K562 (cell line): ENCODE data around the gene ATP2A2. TPM values are rescaled to one million over a fixed set of nuclear protein-coding genes. Genes with fewer than 3 reads are reported as not detected.
"Not testable (repeated sequence)": the region's sequence is repeated elsewhere in the genome, so short reads cannot be mapped to it uniquely, and the experiment has no call there.

ENCODE experiments used
- ATAC-seq: fragments of 200-7000 bp; cut with Tn5 transposase; 3 replicates; pipeline ENCODE4 v1.9.1; 2020; ENCODE audit warnings: moderate library complexity
- BruUV-seq: library from RNA; stranded (reverse); fragments of 400-500 nt; replicated peaks from 2 replicates; lab custom pipeline; 2021; lab: Mats Ljungman, UMichigan
- CTCF ChIA-PET: fragments of 300-600 bp; formaldehyde crosslinking; extraction: SDS; loops from one replicate; lab custom pipeline; 2021; ENCODE audit warnings: low intra/inter-chr PET ratio; lab: Yijun Ruan, JAX
- POLR2A ChIA-PET: fragments of 300-600, 350-650 bp; sonication (Branson Sonifier 250); formaldehyde crosslinking; extraction: SDS; loops from one replicate; lab custom pipeline; 2021; ENCODE audit warnings: antibody characterized with exemption, inconsistent platforms; lab: Yijun Ruan, JAX
- DNase-seq, 4 experiments: peaks; one replicate each; pipeline versions ENCODE4 v3.0.0 to v3.0.0-alpha.2; 2011 to 2018; ENCODE audit warnings: low spot score in 3 of 4, mixed read lengths in 3 of 4; ENCODE audit errors: extremely low read depth in 1 of 4
- FAIRE-seq: peaks from 2 replicates; lab custom pipeline; 2011; peaks lifted over from hg19 to GRCh38; lab: Jason Lieb, UNC
- H2AFZ ChIP-seq: 2 replicates; pipeline ENCODE4 v1.6.0; 2011; ENCODE audit warnings: low read depth, low read length, control low read depth, inconsistent platforms
- H3K27ac ChIP-seq: fragments of 200-600 bp; 3 replicates; pipeline ENCODE4 v1.8.0; 2011; ENCODE audit warnings: low read depth, mild to moderate bottlenecking, control low read depth, inconsistent platforms, low read length, moderate library complexity, mixed read lengths; ENCODE audit errors: extremely low read depth
- H3K27me3 ChIP-seq, 2 experiments: fragments of 300-600 bp in 1 of 2; 2 replicates in 1 of 2; 3 replicates in 1 of 2; pipeline versions ENCODE4 v1.6.0 to v1.8.0; 2011; ENCODE audit warnings: inconsistent platforms in 2 of 2, low read length in 2 of 2, mild to moderate bottlenecking in 1 of 2, mixed read lengths in 1 of 2, moderate library complexity in 1 of 2; ENCODE audit not compliant: control insufficient read depth in 2 of 2, insufficient read depth in 2 of 2
- H3K36me3 ChIP-seq: fragments of 300-600 bp; 3 replicates; pipeline ENCODE4 v1.8.0; 2011; ENCODE audit warnings: mild to moderate bottlenecking, low read length, inconsistent platforms; ENCODE audit not compliant: control insufficient read depth, insufficient read depth
- H3K4me1 ChIP-seq, 2 experiments: fragments of 200-600 bp in 1 of 2; replicated peaks in 1 of 2; 2 replicates in 1 of 2; 3 replicates in 1 of 2; pipeline versions ENCODE4 v1.5.1 to v1.8.0; 2011; ENCODE audit warnings: inconsistent platforms in 2 of 2, low read length in 2 of 2, mild to moderate bottlenecking in 1 of 2, mixed read lengths in 1 of 2, moderate library complexity in 1 of 2; ENCODE audit not compliant: control insufficient read depth in 2 of 2, insufficient read depth in 2 of 2
- H3K4me2 ChIP-seq: 2 replicates; pipeline ENCODE4 v1.6.1; 2011; ENCODE audit warnings: low read length, control low read depth, inconsistent platforms, mixed read lengths; ENCODE audit not compliant: insufficient read depth
- H3K4me3 ChIP-seq: fragments of 200-600 bp; sonication (generic), shearing (Covaris generic); 2 replicates; pipeline ENCODE4 v1.5.1; 2016; ENCODE audit warnings: control low read depth, inconsistent platforms
- H3K79me2 ChIP-seq: fragments of 200-600 bp; 3 replicates; pipeline ENCODE4 v1.8.0; 2011; ENCODE audit warnings: low read length, inconsistent platforms; ENCODE audit not compliant: control insufficient read depth, insufficient read depth
- H3K9ac ChIP-seq, 2 experiments: 2 replicates each; pipeline versions ENCODE4 v1.6.0 to v1.6.1; 2011; ENCODE audit warnings: low read depth in 2 of 2, low read length in 2 of 2, control low read depth in 1 of 2, inconsistent platforms in 1 of 2, mild to moderate bottlenecking in 1 of 2, mixed read lengths in 1 of 2; ENCODE audit not compliant: insufficient read depth in 1 of 2
- H3K9me1 ChIP-seq: one replicate; pipeline ENCODE4 v1.6.0; 2011; ENCODE audit warnings: inconsistent platforms, mild to moderate bottlenecking, low read length, moderate library complexity; ENCODE audit not compliant: control insufficient read depth, insufficient read depth
- H3K9me3 ChIP-seq: replicated peaks from 2 replicates; pipeline ENCODE4 v1.5.1; 2011; ENCODE audit warnings: low read depth, low read length, inconsistent platforms; ENCODE audit not compliant: control insufficient read depth, insufficient read depth
- H4K20me1 ChIP-seq: replicated peaks from 2 replicates; pipeline ENCODE4 v1.6.1; 2011; ENCODE audit warnings: low read length, inconsistent platforms, mixed read lengths; ENCODE audit not compliant: control insufficient read depth, insufficient read depth
- CTCF ChIP-seq, 3 experiments: IDR thresholded peaks in 2 of 3; conservative IDR thresholded peaks in 1 of 3; 2 replicates each; pipeline ENCODE4 v1.5.1; 2011 to 2012; ENCODE audit warnings: low read length in 3 of 3, mild to moderate bottlenecking in 3 of 3, control low read depth in 2 of 3, improper control_type of control experiment in 1 of 3, inconsistent platforms in 1 of 3, low read depth in 1 of 3, mixed read lengths in 1 of 3, moderate library complexity in 1 of 3; ENCODE audit not compliant: insufficient read depth in 2 of 3
- WGBS: fragments of 100-300 bp; shearing (Covaris generic); methylation state at CpG from one replicate; pipeline ENCODE4 v1.1.6; 2016; ENCODE audit warnings: low coverage, mixed read lengths; ENCODE audit not compliant: insufficient coverage; ENCODE audit errors: missing lambda C conversion rate; 5-methylcytosine and 5-hydroxymethylcytosine counted together
- in situ Hi-C: fragments of 300-500 bp; cut with MboI; formaldehyde crosslinking; loops from 4 replicates; pipeline ENCODE4 v1.15.0; 2018; ENCODE audit warnings: inconsistent platforms, mixed read lengths
- intact Hi-C: fragments of 100-400 bp; cut with micrococcal nuclease; formaldehyde crosslinking; loops from 2 replicates; pipeline ENCODE4 v1.14.2; 2022
- polyA plus RNA-seq, 8 experiments: library from polyadenylated mRNA; depleted of rRNA in 4 of 8; stranded (reverse) in 5 of 8; unstranded in 3 of 8; fragments of >200 nt; fragmentation: Nextera tagmentation in 2 of 8; fragmentation: Illumina TruSeq in 1 of 8; extraction: Ambion mirVana in 2 of 8; extraction: Trizol in 1 of 8; gene quantifications; 2 replicates each; pipeline versions ENCODE4 v1.2.1 to v1.2.3, GENCODE V29; 2011 to 2014; ENCODE audit warnings: inconsistent platforms in 1 of 8, missing spikeins in 1 of 8
- total RNA-seq, 7 experiments: library from RNA; depleted of rRNA in 6 of 7; stranded (reverse); fragments of >200 nt in 6 of 7; fragmentation: Illumina TruSeq in 2 of 7; extraction: Trizol in 2 of 7; gene quantifications; 2 replicates each; pipeline versions ENCODE4 v1.2.1 to v1.2.3, GENCODE V29; 2011 to 2021; ENCODE audit warnings: low replicate concordance in 1 of 7

The ATP2A2 gene
- total and polyA plus RNA-seq, 9 of the 15 experiments (the other 6 are each of a cell fraction or from before 2014, with no cell fraction given): 5.2 to 205 (median 51.6) TPM

GRCh38 chr12:110358384-110359097 lies 77.5 kb downstream of the ATP2A2 start:
- intact Hi-C loops: loop anchor here (5.0 to 10.0 kb wide), 2 partner anchors 244 to 254 kb away; no protein-coding TSS in a partner anchor
- ChIA-PET POLR2A (interaction anchor here (0.6 to 1.5 kb wide), 4 partner anchors 13 to 372 kb away, joined by 3 to 6 read pairs (median 4); no protein-coding TSS in a partner anchor), CTCF (interaction anchor here (0.6 kb wide), 1 partner anchor 72 kb away, joined by 3 read pairs; no protein-coding TSS in a partner anchor)
- BruUV-seq, in situ Hi-C loops, H3K9me1 ChIP-seq, DNase-seq, H3K27me3 ChIP-seq, H2AFZ ChIP-seq, H4K20me1 ChIP-seq, FAIRE-seq, H3K36me3 ChIP-seq, H3K9ac ChIP-seq, H3K4me1 ChIP-seq, H3K9me3 ChIP-seq, H3K4me3 ChIP-seq, H3K27ac ChIP-seq, H3K4me2 ChIP-seq: not testable (repeated sequence)
- WGBS: 40% methylated on average over 8 of the region's 8 CpGs
- ATAC-seq: peak; percentile 44
- peak in 1 of 3 experiments; percentile 35; a peak in 2 of 6 replicates for TF ChIP-seq CTCF (IDR thresholded peaks at IDR 0.05 in 2 of 3, conservative IDR thresholded peaks at IDR 0.05 in 1 of 3; ENCODE audit: insufficient read depth in 2 of 3, low read depth in 1 of 3, low read length in 3 of 3)
- TF ChIP-seq, all 486 proteins: peak for 1; not testable (repeated sequence) for 485
- H3K79me2 ChIP-seq: not testable (repeated sequence)
